Mammary epithelial cell (primary cell): ENCODE data around the gene ARHGAP32.

Experiments used
- EZH2 ChIP-seq: IDR thresholded peaks from 2 replicates; pipeline ENCODE4 v1.6.1; 2012; ENCODE audit warnings: low read length, inconsistent platforms, borderline replicate concordance
- TF ChIP-seq, protein P1 (sequence below), 2 donors: IDR thresholded peaks in 1 of 2; conservative IDR thresholded peaks in 1 of 2; 2 replicates each; pipeline ENCODE4 v1.5.1; 2011 to 2012; ENCODE audit warnings: inconsistent platforms in 2 of 2, low read length in 2 of 2, mild to moderate bottlenecking in 2 of 2, control low read depth in 1 of 2, low read depth in 1 of 2; ENCODE audit not compliant: insufficient read depth in 1 of 2; ENCODE audit errors: extremely low read depth in 1 of 2

GRCh38 chr11:129115652-129116586 is 76.2 kb downstream of the ARHGAP32 start:
- TF ChIP-seq, protein P1, sequence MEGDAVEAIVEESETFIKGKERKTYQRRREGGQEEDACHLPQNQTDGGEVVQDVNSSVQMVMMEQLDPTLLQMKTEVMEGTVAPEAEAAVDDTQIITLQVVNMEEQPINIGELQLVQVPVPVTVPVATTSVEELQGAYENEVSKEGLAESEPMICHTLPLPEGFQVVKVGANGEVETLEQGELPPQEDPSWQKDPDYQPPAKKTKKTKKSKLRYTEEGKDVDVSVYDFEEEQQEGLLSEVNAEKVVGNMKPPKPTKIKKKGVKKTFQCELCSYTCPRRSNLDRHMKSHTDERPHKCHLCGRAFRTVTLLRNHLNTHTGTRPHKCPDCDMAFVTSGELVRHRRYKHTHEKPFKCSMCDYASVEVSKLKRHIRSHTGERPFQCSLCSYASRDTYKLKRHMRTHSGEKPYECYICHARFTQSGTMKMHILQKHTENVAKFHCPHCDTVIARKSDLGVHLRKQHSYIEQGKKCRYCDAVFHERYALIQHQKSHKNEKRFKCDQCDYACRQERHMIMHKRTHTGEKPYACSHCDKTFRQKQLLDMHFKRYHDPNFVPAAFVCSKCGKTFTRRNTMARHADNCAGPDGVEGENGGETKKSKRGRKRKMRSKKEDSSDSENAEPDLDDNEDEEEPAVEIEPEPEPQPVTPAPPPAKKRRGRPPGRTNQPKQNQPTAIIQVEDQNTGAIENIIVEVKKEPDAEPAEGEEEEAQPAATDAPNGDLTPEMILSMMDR (conservative IDR thresholded peaks at IDR 0.05 in 1 of 2, IDR thresholded peaks at IDR 0.05 in 1 of 2; ENCODE audit: extremely low read depth in 1 of 2, insufficient read depth in 1 of 2, low read depth in 1 of 2, low read length in 2 of 2), result no peak
- no peak for TF ChIP-seq EZH2
